ENCODE data around the gene ATP11A.

- TF ChIP-seq, protein P1, sequence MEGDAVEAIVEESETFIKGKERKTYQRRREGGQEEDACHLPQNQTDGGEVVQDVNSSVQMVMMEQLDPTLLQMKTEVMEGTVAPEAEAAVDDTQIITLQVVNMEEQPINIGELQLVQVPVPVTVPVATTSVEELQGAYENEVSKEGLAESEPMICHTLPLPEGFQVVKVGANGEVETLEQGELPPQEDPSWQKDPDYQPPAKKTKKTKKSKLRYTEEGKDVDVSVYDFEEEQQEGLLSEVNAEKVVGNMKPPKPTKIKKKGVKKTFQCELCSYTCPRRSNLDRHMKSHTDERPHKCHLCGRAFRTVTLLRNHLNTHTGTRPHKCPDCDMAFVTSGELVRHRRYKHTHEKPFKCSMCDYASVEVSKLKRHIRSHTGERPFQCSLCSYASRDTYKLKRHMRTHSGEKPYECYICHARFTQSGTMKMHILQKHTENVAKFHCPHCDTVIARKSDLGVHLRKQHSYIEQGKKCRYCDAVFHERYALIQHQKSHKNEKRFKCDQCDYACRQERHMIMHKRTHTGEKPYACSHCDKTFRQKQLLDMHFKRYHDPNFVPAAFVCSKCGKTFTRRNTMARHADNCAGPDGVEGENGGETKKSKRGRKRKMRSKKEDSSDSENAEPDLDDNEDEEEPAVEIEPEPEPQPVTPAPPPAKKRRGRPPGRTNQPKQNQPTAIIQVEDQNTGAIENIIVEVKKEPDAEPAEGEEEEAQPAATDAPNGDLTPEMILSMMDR (IDR thresholded peaks at IDR 0.05) = no peak
- TF ChIP-seq POLR2A (IDR thresholded peaks at IDR 0.05) = no peak
Observed at GRCh38 chr13:112744168-112745021, 54.6 kb downstream of the ATP11A start.
